ENCODE data around the gene WNT10A.

WNT10A gene

GRCh38 chr2:218865396-218865795 lies 15.3 kb upstream of the WNT10A start:
- TF ChIP-seq GATA2 (IDR thresholded peaks at IDR 0.05; ENCODE audit: low read depth, low read length) (no peak), GATA3 (IDR thresholded peaks at IDR 0.05; ENCODE audit: low read depth, low read length) (no peak)

GRCh38 chr2:218865999-218866398 lies 14.7 kb upstream of the WNT10A start:
- no peak for TF ChIP-seq GATA3 (IDR thresholded peaks at IDR 0.05; ENCODE audit: low read depth, low read length)
- TF ChIP-seq GATA2 (IDR thresholded peaks at IDR 0.05; ENCODE audit: low read depth, low read length): no peak

- TF ChIP-seq GATA3 (IDR thresholded peaks at IDR 0.05; ENCODE audit: low read depth, low read length): no peak
- no peak for TF ChIP-seq GATA2 (IDR thresholded peaks at IDR 0.05; ENCODE audit: low read depth, low read length)
Observed at GRCh38 chr2:218867900-218868299, 12.8 kb upstream of the WNT10A start.

DNA sequence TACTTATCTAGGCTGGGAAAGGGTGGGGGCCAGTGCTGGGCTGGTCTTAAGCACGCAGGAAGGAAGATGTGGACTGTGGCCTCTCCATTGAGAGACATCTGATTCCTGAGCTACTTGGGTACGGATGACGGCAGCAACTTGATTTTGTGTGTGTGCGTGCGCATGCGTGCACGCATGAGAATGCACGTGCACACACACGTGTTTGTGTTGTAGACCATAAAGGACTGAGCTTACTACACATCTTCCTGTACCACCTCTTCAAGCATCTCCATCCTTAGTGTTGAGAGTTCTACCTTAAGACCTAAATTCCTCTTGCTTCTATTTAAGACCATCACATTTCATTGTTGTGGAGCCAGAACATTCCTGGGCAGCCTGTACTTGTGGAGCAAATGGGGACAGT lies 11.6 kb upstream of the WNT10A start:
- TF ChIP-seq GATA2 (IDR thresholded peaks at IDR 0.05; ENCODE audit: low read depth, low read length): no peak
- TF ChIP-seq GATA3 (IDR thresholded peaks at IDR 0.05; ENCODE audit: low read depth, low read length): no peak

GRCh38 chr2:218870984-218871344 lies 9.7 kb upstream of the WNT10A start:
- no peak for TF ChIP-seq GATA3 (IDR thresholded peaks at IDR 0.05; ENCODE audit: low read depth, low read length)
- TF ChIP-seq GATA2 (IDR thresholded peaks at IDR 0.05; ENCODE audit: low read depth, low read length): no peak

DNA sequence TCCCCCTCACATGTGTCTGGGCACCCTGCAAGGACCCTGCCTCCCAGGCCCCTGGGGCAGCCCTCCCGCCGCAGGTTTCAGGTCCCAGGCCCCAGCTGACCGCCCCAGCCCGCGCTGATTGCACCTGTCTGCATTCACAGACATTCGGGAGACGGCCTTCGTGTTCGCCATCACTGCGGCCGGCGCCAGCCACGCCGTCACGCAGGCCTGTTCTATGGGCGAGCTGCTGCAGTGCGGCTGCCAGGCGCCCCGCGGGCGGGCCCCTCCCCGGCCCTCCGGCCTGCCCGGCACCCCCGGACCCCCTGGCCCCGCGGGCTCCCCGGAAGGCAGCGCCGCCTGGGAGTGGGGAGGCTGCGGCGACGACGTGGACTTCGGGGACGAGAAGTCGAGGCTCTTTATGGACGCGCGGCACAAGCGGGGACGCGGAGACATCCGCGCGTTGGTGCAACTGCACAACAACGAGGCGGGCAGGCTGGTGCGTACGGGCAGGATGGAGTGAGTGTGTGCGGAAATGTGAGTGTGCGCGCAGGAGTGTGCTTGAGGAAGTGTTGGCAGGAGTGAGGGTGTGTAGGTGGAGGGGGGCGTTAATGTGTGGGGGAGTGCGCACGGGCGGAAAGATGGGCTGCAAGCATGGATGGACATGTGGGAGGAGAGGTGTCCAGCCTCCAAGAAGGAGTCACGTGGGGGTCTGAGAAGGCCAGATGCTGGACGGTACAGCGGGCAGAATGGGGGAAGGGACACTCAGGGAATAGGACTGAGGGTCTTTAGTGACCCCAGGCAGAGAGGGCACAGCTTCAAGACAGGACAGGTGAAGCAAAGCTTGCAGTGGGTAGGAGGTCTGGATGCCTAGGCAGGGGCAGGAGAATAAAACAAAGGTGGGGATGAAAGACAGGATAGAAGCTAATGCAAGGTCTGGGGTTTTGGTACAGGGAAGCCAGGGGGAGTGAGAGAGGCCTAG lies 9.0 kb upstream of the WNT10A start:
- TF ChIP-seq GATA3 (IDR thresholded peaks at IDR 0.05; ENCODE audit: low read depth, low read length) (no peak), GATA2 (IDR thresholded peaks at IDR 0.05; ENCODE audit: low read depth, low read length) (no peak)

DNA sequence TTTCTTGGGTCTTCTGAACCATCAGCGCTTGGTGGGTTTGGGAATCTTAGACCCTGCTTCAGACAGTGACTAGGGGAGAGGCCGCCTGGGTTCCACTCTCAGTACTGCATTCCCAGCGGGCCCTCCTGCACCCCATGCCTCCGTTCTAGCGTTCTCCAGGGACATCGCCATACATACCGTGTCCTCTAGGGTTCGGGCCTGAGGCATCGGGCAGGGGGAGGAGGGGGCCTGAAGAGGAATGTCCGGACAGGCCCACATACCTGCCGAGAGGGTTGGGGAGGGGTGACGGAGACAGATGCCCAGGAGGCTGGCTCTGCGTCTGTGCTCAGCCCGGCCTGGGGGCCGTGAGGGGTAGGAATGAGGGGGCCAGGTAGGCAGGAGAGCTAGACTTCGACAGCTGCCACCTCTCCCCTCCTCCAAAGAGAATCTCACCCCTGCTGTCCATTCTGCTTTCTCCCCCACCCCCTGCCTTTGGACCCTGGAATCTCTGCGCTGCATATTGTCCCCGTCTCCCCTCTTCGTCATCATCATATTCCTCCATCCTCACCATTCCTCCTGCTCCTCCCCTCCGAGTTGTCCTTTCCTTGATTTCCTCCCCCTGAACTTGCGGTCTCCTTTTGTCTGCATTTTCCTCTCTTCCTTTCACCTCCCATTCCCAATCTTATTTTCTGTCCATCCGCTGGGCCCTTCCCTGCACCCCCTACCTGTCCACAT lies 7.8 kb upstream of the WNT10A start:
- TF ChIP-seq GATA3 (IDR thresholded peaks at IDR 0.05; ENCODE audit: low read depth, low read length) (no peak), GATA2 (IDR thresholded peaks at IDR 0.05; ENCODE audit: low read depth, low read length) (no peak)

- TF ChIP-seq GATA2 (IDR thresholded peaks at IDR 0.05; ENCODE audit: low read depth, low read length) (no peak), GATA3 (IDR thresholded peaks at IDR 0.05; ENCODE audit: low read depth, low read length) (no peak)
Observed at GRCh38 chr2:218873359-218874194, 7.1 kb upstream of the WNT10A start.

GRCh38 chr2:218875692-218876246 lies 4.9 kb upstream of the WNT10A start:
- TF ChIP-seq GATA2 (IDR thresholded peaks at IDR 0.05; ENCODE audit: low read depth, low read length) (peak; percentile 87), GATA3 (IDR thresholded peaks at IDR 0.05; ENCODE audit: low read depth, low read length) (no peak; the same call in 1 of the 2 replicates)

- TF ChIP-seq GATA3 (IDR thresholded peaks at IDR 0.05; ENCODE audit: low read depth, low read length) (no peak), GATA2 (IDR thresholded peaks at IDR 0.05; ENCODE audit: low read depth, low read length) (peak; percentile 28; the same call in 1 of the 2 replicates)
Observed at GRCh38 chr2:218876562-218877219, 4.0 kb upstream of the WNT10A start.

GRCh38 chr2:218877331-218877730 lies 3.3 kb upstream of the WNT10A start:
- TF ChIP-seq GATA2 (IDR thresholded peaks at IDR 0.05; ENCODE audit: low read depth, low read length) (0 out of 2 replicates have a peak, but pooled peaks have one; percentile 20), GATA3 (IDR thresholded peaks at IDR 0.05; ENCODE audit: low read depth, low read length) (no peak)

DNA sequence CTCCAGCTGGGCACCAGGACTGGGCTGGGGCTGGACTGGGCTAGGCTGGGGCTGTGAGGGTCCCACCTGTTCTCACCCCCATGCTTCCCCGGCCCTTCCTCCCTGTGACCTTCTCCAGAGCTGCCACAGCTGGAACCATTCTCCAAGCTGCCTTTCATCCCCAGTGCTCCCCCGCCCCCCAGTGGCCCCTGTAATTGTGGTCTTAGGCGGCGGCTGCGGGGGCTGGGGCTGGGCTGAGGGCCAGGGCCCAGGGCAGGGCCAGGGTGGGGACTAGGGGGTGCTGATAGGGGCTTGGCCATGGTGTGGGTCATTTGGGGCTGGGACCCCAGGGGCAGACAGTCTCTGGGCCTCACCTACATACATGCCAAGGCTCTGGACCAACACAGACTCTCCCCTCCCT lies 2.8 kb upstream of the WNT10A start:
- no peak for TF ChIP-seq GATA2 (IDR thresholded peaks at IDR 0.05; ENCODE audit: low read depth, low read length)
- TF ChIP-seq GATA3 (IDR thresholded peaks at IDR 0.05; ENCODE audit: low read depth, low read length): no peak

GRCh38 chr2:218878486-218878885 lies 2.2 kb upstream of the WNT10A start:
- TF ChIP-seq GATA3 (IDR thresholded peaks at IDR 0.05; ENCODE audit: low read depth, low read length) (no peak), GATA2 (IDR thresholded peaks at IDR 0.05; ENCODE audit: low read depth, low read length) (no peak)

Measured in SH-SY5Y (cell line).